GM19023 (cell line): ENCODE measurements around the gene DAAM1.

Experiments used
- ATAC-seq: cut with Tn5 transposase; IDR thresholded peaks from one replicate; pipeline ENCODE4 v1.9.1; 2021; ENCODE audit warnings: mild to moderate bottlenecking, moderate library complexity; ENCODE audit not compliant: unreplicated experiment

Gene DAAM1

GRCh38 chr14:59281609-59282377, 93.3 kb downstream of the DAAM1 start:
- no peak for ATAC-seq

DNA sequence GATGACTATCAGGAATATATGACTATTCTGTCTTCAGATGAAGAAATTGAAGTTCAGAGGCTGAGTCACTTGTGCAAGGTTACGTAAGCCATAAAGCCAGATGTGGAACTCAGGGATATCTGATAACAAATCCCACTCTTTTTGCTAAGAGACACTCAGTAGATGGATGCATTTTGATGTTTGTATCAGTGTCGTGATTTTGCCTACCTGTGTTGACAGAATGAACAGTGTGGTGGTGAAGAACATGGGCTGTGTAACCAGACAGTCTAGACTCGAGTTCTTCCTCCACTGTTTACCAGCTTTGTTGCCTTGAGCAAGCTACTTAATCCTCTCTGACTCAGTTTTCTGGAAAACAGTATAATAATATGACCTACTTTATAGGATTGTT, 93.9 kb downstream of the DAAM1 start:
- ATAC-seq: no peak

GRCh38 chr14:59283361-59283760, 94.9 kb downstream of the DAAM1 start:
- no peak for ATAC-seq

DNA sequence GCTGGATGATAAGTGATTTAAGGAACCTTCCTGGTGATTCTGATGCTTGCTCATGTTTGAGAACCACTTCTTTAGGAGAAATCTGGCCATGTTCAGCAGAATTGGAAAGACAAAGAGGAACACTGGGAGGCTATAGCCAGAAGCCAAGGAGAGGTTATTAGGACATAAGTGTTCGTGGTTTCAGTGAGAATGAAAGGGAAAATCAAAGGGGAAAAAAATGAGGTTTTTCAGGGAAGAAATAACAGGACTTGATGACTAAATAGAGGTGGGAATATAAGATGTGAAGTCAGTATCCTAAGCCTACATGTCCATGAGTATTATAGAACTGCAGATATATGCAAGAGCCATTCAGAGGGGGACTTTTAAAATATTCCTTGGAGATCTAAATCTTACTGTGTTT, 95.6 kb downstream of the DAAM1 start:
- no peak for ATAC-seq

- ATAC-seq: no peak
Observed at GRCh38 chr14:59292028-59292427, 103.6 kb downstream of the DAAM1 start.

DNA sequence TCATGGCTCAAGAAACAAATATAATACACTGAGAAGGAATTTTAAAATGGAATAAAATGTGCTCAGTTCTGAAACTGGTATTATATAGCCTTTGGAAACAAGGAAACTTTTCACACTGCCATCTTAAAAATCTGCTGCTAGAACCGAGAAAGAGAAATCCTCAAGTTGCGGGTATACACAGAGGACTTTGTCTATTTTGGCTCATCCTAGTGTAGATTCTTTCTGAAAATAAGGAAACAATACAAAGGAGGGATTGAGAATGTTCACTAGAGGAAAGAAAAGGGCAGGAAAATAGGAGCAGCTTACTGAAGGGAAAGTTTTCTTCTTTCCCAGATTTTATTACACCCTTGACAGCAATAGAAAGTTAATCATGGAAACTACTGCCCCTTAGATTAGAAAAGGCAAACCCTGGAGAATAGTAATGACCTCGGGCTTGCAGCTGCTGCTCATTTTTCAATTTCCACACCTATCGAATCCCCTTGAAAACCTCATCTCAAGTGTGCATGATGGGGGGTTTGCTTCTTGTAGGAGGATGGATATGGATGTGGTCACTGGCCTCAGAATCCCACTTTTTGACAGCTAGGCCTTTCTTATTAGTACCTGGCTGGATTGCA, 104.6 kb downstream of the DAAM1 start:
- ATAC-seq: no peak

DNA sequence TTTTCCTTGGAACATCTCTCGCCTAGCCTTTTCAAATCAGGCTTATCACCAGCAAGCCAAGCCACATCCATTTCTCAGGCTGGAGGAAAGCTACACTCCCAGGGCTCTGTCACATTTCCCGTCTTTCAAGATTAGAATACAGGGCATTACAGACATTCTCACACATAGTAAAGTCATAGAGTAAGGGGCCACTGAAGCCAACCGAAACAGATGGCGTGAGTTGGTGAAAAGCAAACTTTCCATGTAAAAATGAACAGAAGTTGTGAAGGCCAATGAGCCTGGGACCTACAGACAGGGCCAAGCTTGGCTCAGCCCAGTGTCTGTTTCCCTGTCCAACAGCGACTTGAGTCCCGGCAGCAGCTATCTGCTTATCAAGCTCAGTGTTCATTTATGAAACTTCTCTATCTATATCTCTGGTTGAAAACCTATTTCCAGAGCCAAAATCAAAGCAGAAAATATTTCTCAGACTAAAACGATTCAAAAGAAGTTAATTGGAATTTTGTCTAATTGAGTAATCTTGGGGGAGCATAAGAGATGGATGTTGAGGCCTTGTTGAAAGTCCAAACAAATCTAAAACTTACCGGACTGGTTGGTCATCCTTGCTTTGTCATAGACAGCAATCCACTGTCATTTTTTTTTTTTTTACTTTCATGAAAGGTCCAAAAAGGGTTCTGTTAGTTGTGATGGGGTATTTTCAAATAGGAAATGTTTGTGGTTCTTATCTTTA, 105.6 kb downstream of the DAAM1 start:
- no peak for ATAC-seq

DNA sequence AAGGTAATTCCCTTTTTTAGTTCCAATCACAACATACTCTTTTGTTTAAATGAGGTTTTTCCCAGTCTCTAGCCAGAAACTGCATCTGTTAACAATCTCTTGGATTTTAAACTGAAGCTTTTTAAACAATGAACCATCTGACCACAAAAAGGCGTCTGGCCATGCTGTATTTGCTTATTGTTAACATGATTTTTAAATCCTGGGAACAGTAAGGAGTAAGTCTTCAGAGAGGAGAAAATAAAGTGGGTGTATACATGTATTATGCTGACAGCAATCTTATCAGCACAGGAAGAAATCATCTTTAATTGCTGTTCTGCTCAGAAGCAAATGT, 106.2 kb downstream of the DAAM1 start:
- ATAC-seq: no peak

DNA sequence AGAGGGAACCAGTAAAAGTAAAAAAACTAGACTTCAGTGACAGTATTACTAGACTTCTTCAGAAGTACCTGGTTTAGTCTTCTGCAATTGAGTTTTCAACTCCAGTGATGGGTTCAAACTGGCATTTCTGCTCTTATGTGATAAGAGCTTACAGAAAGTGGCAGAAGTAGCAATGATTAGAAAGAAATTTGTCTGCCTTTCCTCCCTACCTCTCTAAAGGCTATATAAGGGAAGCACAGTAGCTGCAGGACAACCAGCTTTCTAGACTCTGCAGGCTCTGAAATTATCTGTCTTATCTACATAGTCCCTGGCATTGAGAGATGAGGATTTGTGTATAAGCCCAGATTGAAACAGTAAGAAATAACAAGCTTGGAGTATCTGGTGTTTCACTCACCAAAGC, 107.5 kb downstream of the DAAM1 start:
- no peak for ATAC-seq

DNA sequence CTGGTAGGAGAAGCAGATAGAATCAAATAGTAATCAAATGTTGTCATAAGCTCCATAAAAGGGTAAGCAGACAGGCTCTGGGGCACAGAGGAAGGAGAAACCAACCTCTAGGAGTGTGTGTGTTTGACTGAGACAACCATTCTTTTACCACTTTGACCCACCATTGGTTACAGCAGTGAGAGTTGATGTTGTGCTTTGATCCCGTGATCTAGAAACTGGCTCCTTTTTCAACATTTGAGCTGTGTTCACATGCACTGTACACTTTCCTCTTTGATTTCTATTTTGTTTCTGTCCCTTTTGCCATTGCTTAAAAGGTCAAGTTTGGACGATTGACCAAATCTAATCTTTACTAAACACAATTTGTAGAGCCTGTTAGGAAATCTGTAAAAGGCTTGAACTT, 108.0 kb downstream of the DAAM1 start:
- ATAC-seq: no peak

DNA sequence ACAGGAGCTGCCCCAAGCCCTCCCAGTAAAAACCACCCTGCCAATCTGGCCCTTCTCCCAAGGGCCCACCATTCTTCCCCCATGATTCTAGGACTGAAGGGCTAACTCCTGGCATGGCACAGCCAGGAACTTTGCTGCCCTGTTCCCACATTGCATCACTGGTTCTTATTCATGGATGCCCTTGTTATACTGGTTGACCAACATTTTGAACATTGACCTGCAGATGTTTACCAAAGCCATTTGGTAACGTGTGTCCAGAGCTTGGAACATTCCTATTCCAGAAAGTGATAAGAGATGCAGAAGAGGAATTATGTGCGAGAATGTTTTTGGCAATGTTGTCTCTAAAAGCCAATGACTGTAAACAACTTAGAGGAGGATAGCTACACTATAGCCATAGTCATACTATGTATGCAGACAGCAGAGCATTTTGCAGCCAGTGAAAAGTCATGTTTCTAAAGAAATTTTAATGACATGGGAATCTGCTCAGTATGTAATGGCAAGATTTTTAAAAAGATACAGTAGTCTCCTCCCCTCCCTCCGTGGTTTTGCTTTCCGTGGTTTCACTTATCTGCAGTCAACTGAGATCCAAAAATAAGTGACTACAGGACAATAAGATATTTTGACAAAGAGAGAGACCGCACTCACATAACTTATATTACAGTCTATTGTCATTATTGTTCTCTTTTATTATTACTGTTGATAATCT, 108.8 kb downstream of the DAAM1 start:
- ATAC-seq: no peak

DNA sequence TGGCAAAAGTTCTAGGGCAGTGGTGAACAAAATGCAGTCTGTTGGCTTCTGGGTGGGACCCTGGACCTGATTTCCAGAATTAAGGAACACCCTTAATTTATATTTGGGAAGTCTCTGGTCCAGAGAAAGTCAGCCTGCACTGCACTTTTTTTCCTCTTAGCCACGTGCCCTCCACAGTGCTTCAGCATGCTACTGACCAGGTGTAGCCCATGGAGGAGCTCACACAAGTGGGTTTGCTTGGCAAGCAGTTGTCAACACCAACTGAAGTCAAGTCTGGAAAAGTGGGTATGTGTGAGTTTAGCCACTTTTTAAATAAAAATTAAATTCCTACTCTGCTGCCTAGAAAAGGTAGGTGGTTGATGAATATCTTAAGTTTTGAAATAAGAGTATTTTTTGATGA, 111.3 kb downstream of the DAAM1 start:
- no peak for ATAC-seq

- ATAC-seq: peak; percentile 86
Observed at GRCh38 chr14:59301354-59301753, 112.9 kb downstream of the DAAM1 start.

- ATAC-seq: no peak
Observed at GRCh38 chr14:59302313-59302712, 113.8 kb downstream of the DAAM1 start.

DNA sequence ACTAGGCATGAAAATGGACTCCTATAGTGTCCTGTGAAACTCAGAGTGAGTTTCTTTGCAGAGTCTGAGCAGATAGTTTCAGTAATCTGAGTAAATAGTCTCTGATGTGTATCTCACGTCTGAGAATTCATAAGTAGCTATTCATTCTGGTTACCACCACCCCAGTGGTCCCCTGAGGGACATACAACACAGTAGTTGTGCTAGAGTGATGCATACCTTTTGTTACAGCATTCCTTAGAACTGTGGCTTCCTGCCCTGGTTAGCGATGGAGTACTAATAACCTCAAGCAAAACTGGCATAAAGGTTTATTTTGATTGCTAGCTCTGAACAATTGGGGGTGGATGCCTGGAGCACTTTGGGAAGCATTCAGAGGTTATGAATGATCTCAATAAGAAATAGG, 114.7 kb downstream of the DAAM1 start:
- ATAC-seq: no peak

- ATAC-seq: no peak
Observed at GRCh38 chr14:59305231-59305630, 116.8 kb downstream of the DAAM1 start.

- ATAC-seq: no peak
Observed at GRCh38 chr14:59305836-59306555, 117.5 kb downstream of the DAAM1 start.

GRCh38 chr14:59306775-59307174, 118.3 kb downstream of the DAAM1 start:
- no peak for ATAC-seq

GRCh38 chr14:59308086-59308485, 119.6 kb downstream of the DAAM1 start:
- no peak for ATAC-seq

DNA sequence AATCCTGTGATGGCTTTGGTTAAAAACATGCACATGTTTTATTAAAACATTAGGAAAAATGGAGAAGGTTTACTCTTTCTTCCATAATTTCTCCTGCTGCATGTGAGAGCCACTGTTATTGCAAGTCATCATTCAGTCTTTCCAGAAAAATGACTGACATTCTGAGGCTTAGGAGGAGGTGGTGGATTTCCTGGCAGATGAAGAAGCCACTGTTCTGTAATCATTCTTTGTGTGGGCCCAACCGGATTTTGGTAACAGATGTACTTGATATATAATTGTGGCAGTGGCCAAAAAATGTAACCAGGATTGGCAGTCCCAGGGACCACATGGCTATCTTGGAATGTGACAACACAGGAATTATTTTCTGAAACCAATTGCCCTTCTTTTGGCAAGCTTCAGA, 120.2 kb downstream of the DAAM1 start:
- no peak for ATAC-seq

DNA sequence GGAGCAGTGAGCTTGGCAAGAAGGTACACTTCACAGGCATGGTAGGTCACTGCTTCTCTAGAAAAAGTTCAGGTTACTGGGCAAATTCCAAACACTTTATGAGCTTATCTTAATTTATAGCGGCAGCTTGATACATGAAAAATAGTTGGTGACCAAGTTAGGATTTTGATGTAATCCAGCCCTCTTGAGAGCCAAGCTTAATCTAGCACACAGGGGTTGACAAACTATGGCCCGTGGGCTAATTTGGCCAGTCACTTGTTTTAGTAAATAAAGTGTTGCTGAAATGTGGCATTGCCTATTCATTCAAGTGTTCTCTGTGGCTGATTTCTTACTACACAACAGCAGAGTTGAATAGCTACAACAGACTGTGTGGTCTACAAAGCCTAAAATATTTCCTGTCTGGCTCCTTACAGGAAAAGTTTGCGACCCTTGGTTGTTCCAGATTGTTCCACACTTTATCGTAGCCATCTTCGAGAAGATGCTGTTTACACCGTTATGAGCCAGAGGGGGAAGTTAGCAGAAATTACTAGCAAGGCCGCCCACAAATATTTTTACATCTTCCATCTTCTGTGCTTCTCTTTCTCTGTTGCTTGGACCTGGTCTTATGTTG, 120.9 kb downstream of the DAAM1 start:
- ATAC-seq: no peak
